ENCODE results near the gene ABCC1. TPM values are rescaled to one million over a fixed set of nuclear protein-coding genes. Genes with fewer than 3 reads are reported as not detected.

The ABCC1 gene
- total RNA-seq, 1 donor = 46.2 TPM

- TF ChIP-seq, protein P1, sequence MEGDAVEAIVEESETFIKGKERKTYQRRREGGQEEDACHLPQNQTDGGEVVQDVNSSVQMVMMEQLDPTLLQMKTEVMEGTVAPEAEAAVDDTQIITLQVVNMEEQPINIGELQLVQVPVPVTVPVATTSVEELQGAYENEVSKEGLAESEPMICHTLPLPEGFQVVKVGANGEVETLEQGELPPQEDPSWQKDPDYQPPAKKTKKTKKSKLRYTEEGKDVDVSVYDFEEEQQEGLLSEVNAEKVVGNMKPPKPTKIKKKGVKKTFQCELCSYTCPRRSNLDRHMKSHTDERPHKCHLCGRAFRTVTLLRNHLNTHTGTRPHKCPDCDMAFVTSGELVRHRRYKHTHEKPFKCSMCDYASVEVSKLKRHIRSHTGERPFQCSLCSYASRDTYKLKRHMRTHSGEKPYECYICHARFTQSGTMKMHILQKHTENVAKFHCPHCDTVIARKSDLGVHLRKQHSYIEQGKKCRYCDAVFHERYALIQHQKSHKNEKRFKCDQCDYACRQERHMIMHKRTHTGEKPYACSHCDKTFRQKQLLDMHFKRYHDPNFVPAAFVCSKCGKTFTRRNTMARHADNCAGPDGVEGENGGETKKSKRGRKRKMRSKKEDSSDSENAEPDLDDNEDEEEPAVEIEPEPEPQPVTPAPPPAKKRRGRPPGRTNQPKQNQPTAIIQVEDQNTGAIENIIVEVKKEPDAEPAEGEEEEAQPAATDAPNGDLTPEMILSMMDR (IDR thresholded peaks at IDR 0.05; ENCODE audit: insufficient read depth, low read length) = no peak
- no peak overlapping the region for H3K4me3 ChIP-seq (ENCODE audit: low read depth, low read length)
- DNase-seq (ENCODE audit: low read depth) = no peak
Observed at GRCh38 chr16:16082255-16082654, 132.8 kb downstream of the ABCC1 start.

- TF ChIP-seq, protein P1 (IDR thresholded peaks at IDR 0.05; ENCODE audit: insufficient read depth, low read length) = no peak
- DNase-seq (ENCODE audit: low read depth) = peak; percentile 32
- H3K4me3 ChIP-seq (ENCODE audit: low read depth, low read length) = no peak overlapping the region
Observed at GRCh38 chr16:16083421-16084156, 134.2 kb downstream of the ABCC1 start.

GRCh38 chr16:16084874-16085273 lies 135.5 kb downstream of the ABCC1 start:
- TF ChIP-seq, protein P1 (IDR thresholded peaks at IDR 0.05; ENCODE audit: insufficient read depth, low read length) = no peak
- DNase-seq (ENCODE audit: low read depth) = no peak
- H3K4me3 ChIP-seq (ENCODE audit: low read depth, low read length) = no peak overlapping the region

DNA sequence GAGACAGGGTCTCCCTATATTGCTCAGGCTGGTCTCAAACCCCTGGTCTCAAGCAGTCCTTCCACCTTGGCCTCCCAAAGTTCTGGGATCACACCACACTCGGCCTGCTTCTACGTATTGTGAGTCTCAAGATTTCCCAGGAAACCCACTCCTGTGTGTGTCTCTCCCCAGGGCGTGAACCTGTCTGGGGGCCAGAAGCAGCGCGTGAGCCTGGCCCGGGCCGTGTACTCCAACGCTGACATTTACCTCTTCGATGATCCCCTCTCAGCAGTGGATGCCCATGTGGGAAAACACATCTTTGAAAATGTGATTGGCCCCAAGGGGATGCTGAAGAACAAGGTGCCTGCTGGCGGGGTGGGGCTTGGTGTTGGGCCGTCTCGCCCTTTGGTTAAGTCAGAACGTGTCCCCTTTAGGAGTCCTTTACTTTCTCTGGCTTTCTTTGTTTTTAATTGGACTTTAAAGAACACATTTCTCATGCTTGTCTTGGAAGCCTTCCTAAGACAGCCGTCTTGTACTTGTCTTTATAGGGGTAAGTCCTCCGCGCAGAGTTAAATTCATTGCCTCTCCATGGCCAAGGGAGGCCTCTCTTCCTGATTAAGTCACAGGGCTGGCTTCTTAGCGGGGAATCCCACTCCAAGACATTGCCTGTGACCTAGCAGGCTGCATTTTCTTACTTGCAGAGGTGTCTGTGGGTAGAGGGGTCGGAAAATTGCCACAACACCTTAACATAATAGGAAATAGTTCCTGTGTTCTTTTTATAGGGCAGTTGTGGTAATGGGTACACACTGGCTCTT lies 137.4 kb downstream of the ABCC1 start:
- TF ChIP-seq, protein P1 (IDR thresholded peaks at IDR 0.05; ENCODE audit: insufficient read depth, low read length) = no peak
- H3K4me3 ChIP-seq (ENCODE audit: low read depth, low read length) = no peak overlapping the region

DNA sequence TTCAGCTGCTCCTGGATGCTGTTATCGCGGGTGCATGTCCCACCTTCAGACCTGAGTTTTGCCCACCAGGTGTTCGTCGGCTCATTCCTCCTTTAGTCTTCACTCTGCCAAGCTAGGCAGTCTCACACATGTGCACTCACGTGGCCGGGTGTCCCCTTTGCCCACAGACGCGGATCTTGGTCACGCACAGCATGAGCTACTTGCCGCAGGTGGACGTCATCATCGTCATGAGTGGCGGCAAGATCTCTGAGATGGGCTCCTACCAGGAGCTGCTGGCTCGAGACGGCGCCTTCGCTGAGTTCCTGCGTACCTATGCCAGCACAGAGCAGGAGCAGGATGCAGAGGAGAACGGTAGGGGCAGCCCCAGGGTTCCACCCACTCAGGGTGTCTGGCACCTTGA lies 140.8 kb downstream of the ABCC1 start:
- TF ChIP-seq, protein P1 (IDR thresholded peaks at IDR 0.05; ENCODE audit: insufficient read depth, low read length) = no peak
- no peak for DNase-seq (ENCODE audit: low read depth)
- H3K4me3 ChIP-seq (ENCODE audit: low read depth, low read length) = no peak overlapping the region

More for the DNA sequence above, 137.4 kb downstream of the ABCC1 start:
- no peak for DNase-seq (ENCODE audit: low read depth)

DNA sequence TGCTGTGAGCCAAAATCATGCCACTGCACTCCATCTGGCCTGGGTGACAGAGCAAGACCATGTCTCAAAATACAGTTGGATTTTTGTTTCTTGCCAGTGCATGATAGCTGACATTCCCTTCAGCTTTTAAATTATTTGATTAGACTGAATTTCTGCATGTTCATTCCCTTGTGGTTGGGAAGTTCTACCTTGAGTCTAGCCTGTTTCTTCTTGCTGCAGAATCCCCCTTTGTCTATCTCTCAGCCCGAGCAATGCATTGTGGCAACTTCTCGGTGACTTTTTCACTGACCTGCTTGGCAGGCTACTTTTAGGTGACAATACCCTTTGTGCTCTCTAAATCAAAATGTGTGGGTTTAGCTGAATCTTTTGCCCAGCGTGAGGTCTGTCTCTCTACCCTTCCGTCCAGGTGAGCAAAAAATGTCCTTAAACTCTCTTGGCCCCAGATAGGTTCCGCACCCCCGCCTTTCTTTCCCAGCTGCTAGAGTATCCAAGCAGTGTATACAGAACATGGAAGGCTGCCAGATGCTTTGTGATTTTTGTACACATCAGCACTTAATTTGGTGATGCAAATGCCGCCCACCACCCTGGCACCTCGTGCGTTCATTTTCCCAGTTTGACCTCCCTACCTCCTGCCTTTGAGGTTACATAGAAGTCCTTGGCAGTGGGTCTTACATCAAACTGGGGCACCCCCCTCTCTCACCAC lies 143.7 kb downstream of the ABCC1 start:
- peak; percentile 20 for DNase-seq (ENCODE audit: low read depth)

More for the DNA sequence above, 143.7 kb downstream of the ABCC1 start:
- H3K4me3 ChIP-seq (ENCODE audit: low read depth, low read length) = no peak overlapping the region
- TF ChIP-seq, protein P1 (IDR thresholded peaks at IDR 0.05; ENCODE audit: insufficient read depth, low read length) = no peak
